ENCODE results near the gene EPYC.

The EPYC gene, protein sequence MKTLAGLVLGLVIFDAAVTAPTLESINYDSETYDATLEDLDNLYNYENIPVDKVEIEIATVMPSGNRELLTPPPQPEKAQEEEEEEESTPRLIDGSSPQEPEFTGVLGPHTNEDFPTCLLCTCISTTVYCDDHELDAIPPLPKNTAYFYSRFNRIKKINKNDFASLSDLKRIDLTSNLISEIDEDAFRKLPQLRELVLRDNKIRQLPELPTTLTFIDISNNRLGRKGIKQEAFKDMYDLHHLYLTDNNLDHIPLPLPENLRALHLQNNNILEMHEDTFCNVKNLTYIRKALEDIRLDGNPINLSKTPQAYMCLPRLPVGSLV

DNA sequence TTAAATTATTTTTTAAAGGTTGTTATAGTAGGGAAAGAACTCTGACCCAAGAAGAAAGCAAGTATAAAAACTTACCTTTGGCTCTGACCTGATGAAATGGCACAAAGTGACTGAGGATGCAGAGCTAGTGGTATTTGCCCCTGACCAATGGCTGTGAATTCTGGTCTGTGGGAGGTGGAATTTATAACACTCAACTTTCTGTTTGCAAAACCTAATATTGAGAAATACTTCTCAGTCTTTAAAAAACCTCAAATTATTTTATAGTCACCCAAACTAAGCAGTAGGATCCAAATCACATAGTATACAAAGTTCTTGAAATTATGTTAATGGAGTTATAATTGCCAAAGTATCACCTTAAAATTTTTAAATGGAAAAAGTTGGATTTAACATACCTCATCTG, at the start of gene EPYC:
EPYC (minus strand) TSS at position 101 of the 400 bp plus-strand sequence. CDS start 2,407 bp downstream, outside the sequence.
- TF ChIP-seq, protein P1, sequence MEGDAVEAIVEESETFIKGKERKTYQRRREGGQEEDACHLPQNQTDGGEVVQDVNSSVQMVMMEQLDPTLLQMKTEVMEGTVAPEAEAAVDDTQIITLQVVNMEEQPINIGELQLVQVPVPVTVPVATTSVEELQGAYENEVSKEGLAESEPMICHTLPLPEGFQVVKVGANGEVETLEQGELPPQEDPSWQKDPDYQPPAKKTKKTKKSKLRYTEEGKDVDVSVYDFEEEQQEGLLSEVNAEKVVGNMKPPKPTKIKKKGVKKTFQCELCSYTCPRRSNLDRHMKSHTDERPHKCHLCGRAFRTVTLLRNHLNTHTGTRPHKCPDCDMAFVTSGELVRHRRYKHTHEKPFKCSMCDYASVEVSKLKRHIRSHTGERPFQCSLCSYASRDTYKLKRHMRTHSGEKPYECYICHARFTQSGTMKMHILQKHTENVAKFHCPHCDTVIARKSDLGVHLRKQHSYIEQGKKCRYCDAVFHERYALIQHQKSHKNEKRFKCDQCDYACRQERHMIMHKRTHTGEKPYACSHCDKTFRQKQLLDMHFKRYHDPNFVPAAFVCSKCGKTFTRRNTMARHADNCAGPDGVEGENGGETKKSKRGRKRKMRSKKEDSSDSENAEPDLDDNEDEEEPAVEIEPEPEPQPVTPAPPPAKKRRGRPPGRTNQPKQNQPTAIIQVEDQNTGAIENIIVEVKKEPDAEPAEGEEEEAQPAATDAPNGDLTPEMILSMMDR (IDR thresholded peaks at IDR 0.05; ENCODE audit: low read depth, low read length) = no peak
- DNase-seq (ENCODE audit: low read depth, low spot score) = no peak
- H3K4me3 ChIP-seq (ENCODE audit: low read depth, low read length) = no peak within 1 kb of the TSS
- in situ Hi-C loops (cut with HindIII; ENCODE audit: low sequenced_read_pairs) = no loop called here

DNA sequence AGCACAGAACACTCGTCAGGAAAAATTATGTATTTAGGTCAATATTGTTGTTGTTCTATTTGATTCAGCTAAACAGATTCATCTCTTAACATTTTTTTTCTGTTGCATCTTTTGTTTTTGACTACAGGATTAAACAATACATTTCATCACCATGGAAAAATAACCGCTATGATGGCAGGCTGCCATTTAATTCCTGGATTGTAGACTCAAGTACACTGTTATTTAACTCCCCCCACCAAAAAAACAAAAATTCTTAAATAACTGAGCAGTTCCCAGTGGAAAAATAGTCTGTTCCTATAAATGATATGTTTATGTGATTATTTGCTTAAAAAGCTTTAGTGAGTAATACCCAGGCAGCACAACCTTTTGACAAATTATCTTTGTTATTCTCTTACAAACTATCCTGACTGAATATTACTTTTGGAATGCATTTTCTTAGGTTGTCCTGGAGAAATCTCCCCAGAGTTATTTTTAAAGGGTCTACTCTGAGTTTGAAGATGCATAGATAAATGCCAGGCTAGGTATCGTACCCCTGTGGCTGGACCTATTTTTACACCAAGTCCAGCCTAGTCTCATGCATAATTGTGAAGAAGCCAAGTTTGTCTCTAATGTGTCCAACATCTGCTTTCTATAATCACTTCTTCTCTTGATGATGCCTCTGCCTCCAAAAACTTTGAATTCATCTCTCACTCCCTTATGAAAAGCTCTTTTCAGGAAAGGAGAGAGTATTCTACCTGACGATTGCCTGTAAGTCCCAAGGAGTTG, 49.4 kb upstream of the EPYC start:
- in situ Hi-C loops (cut with HindIII; ENCODE audit: low sequenced_read_pairs) = no loop called here
- TF ChIP-seq, protein P1 (IDR thresholded peaks at IDR 0.05; ENCODE audit: low read depth, low read length) = no peak
- DNase-seq (ENCODE audit: low read depth, low spot score) = peak; percentile 66

DNA sequence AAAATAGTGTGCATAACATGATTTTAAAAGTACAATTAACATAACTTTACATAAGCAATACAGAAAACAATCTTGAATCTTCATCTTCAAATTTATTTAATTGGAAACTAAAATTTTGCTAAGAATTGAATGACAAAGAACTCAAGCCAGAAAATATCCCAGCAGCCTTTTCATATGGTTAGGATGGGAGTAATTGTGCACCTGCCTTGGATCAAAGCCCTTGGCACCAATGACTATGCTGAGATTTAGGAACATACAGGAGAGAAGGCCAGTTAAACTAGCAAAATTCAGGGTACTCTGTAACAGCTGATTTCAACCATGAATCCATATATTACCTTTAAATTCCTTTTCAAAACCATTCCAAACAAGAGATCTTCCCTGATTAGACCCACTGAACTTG, 47.3 kb upstream of the EPYC start:
- TF ChIP-seq, protein P1 (IDR thresholded peaks at IDR 0.05; ENCODE audit: low read depth, low read length) = no peak
- no peak overlapping the region for H3K4me3 ChIP-seq (ENCODE audit: low read depth, low read length)
- DNase-seq (ENCODE audit: low read depth, low spot score) = no peak
- in situ Hi-C loops (cut with HindIII; ENCODE audit: low sequenced_read_pairs) = no loop called here

More for the DNA sequence above, 49.4 kb upstream of the EPYC start:
- H3K4me3 ChIP-seq (ENCODE audit: low read depth, low read length) = no peak overlapping the region

DNA sequence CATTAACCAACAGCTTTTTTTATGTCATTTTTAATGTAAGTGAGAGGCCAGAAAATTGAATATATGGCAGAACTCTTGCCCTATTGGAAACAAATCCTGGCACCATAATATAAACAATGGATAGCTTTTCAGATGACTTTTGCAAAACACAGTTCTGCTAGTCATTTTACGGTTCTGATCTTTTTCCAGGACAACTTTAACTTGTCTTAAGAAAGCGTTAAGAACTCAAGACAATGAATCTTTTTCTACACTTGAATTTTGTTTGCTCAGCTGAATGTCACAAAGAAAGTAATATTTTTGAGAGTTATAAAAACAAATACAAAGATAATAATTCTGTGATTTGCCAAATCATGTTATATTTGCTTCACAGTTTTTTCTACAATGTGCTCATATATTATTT, 39.8 kb upstream of the EPYC start:
- in situ Hi-C loops (cut with HindIII; ENCODE audit: low sequenced_read_pairs) = no loop called here
- TF ChIP-seq, protein P1 (IDR thresholded peaks at IDR 0.05; ENCODE audit: low read depth, low read length) = no peak
- H3K4me3 ChIP-seq (ENCODE audit: low read depth, low read length) = no peak overlapping the region
- DNase-seq (ENCODE audit: low read depth, low spot score) = no peak

DNA sequence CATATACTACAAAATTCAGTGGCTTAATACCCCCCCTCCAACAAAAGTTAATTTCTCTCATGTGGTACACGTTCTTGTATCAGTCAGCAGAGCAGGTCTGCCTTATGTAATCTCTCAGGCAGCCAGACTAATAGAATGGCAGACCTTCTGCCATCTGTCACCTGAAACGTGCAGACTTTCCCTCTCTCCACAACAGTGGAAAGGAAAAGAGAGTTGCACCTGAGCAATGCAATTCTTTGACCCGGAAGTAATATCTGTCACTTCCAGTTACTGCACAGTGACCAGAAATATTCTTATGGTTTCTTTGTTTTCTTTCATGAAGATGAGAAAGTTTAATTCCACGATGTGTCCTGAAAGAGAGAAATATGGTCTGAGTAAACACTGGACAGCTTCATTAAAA, 38.6 kb upstream of the EPYC start:
- TF ChIP-seq, protein P1 (IDR thresholded peaks at IDR 0.05; ENCODE audit: low read depth, low read length) = no peak
- H3K4me3 ChIP-seq (ENCODE audit: low read depth, low read length) = no peak overlapping the region
- no peak for DNase-seq (ENCODE audit: low read depth, low spot score)
- in situ Hi-C loops (cut with HindIII; ENCODE audit: low sequenced_read_pairs) = no loop called here

DNA sequence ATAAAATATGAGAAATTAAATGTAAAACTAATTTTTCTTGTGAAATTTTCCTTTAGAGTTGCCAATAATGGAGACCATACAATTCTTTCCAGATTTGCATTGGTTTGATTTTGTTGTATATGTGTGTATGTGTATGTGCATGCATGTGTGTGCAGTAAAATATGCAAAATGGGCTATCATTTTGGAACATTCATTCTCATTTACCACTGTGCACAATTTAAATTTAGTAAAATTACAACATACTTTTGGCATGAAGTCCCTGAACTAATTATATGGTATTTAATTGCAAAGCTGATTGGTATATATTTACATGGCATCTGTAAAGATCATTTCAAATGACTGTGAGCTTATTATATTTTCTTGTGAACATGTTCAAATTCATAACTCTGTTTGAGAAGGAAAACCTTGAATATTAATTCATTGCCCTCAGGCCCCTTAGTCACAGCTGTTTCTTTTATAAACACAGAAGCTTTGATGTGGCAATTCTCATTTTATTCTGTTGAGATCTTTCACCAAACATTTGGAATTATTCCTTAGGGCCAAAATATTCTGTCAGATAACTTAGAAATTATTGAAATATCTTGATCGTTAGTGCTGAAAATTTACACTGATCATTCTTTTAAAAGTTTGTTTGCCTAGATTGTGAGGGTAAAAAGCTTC, 35.5 kb upstream of the EPYC start:
- no peak overlapping the region for H3K4me3 ChIP-seq (ENCODE audit: low read depth, low read length)
- TF ChIP-seq, protein P1 (IDR thresholded peaks at IDR 0.05; ENCODE audit: low read depth, low read length) = no peak
- peak; percentile 29 for DNase-seq (ENCODE audit: low read depth, low spot score)
- in situ Hi-C loops (cut with HindIII; ENCODE audit: low sequenced_read_pairs) = no loop called here
